ENCODE results near the gene DAPP1. TPM values are rescaled to one million over a fixed set of nuclear protein-coding genes. Genes with fewer than 3 reads are reported as not detected.

The DAPP1 gene
- total and polyA plus RNA-seq, 2 of the 4 experiments (the other 2 are of a cell fraction), result not detected

GRCh38 chr4:99860521-99860920, 43.9 kb downstream of the DAPP1 start:
- peaks cover 12% of the 10 kb centered on the region for H3K27me3 ChIP-seq (ENCODE audit: control insufficient read depth, insufficient read depth, low read length)
- H3K36me3 ChIP-seq (ENCODE audit: control insufficient read depth, insufficient read depth, low read length), result no peaks in the 10 kb centered on the region
- H3K9me3 ChIP-seq (ENCODE audit: control insufficient read depth, insufficient read depth, low read length), result no peaks in the 10 kb centered on the region
- no peak overlapping the region for H3K9ac ChIP-seq (ENCODE audit: low read depth, low read length)
- H3K79me1 ChIP-seq (ENCODE audit: low read depth in 1 of 2, low read length in 2 of 2), result no peaks in the 10 kb centered on the region
- H3K4ac ChIP-seq (ENCODE audit: low read depth, low read length), result no peak overlapping the region
- no peak overlapping the region for H3K56ac ChIP-seq (ENCODE audit: extremely low read depth, insufficient read depth, low read length)
- no peak overlapping the region for H4K5ac ChIP-seq (ENCODE audit: low read depth, low read length)
- no peak overlapping the region for H4K91ac ChIP-seq (ENCODE audit: insufficient read depth, low read depth, low read length)
- H2AFZ ChIP-seq (replicated peaks; ENCODE audit: low read length, poor library complexity), result no peak overlapping the region
- H2AK9ac ChIP-seq (replicated peaks; ENCODE audit: low read depth, low read length, poor library complexity), result no peak overlapping the region
- no peak overlapping the region for H2BK120ac ChIP-seq (ENCODE audit: low read depth, low read length)
- H2BK5ac ChIP-seq (ENCODE audit: low read depth, low read length, poor library complexity, severe bottlenecking), result no peak overlapping the region
- TF ChIP-seq NFE2L2 (IDR thresholded peaks at IDR 0.05; ENCODE audit: low read depth, low read length), result no peak
- DNase-seq (no peak), ATAC-seq (ENCODE audit: low read depth) (no peak)
- H2BK20ac ChIP-seq (ENCODE audit: low read depth, low read length), result no peak overlapping the region
- no peak overlapping the region for H2AK5ac ChIP-seq (ENCODE audit: low read depth, low read length)
- WGBS, 2 experiments (ENCODE audit: extremely low coverage in 2 of 2, insufficient read length in 1 of 2), result no CpG with 5 or more reads among the region's 2 CpGs
- H4K20me1 ChIP-seq (ENCODE audit: insufficient read depth, low read length), result no peaks in the 10 kb centered on the region
- no peak overlapping the region for H3K4me2 ChIP-seq (ENCODE audit: low read depth, low read length)
- no peak overlapping the region for H3K27ac ChIP-seq (ENCODE audit: insufficient read depth, low read length)
- H3K9me1 ChIP-seq (ENCODE audit: insufficient read depth, low read length), result no peaks in the 10 kb centered on the region
- no peak overlapping the region for H3K18ac ChIP-seq (ENCODE audit: low read depth, low read length)
- no peaks in the 10 kb centered on the region for H3K4me1 ChIP-seq (ENCODE audit: control insufficient read depth, insufficient read depth, low read length)
- ChIA-PET CTCF (no interaction called here), POLR2A (ENCODE audit: unreplicated experiment) (no interaction called here)
- no TSS peak for BruUV-seq (replicated peaks)
- in situ Hi-C loops (cut with MboI; ENCODE audit: low sequenced_read_pairs), result no loop called here
- intact Hi-C loops (cut with micrococcal nuclease), result no loop called here
- H4K8ac ChIP-seq (ENCODE audit: low read depth in 2 of 2, low read length in 2 of 2), result no peak overlapping the region
- no peak overlapping the region for H3K23ac ChIP-seq (ENCODE audit: low read depth, low read length)
- no peak overlapping the region for H3K4me3 ChIP-seq (ENCODE audit: insufficient read depth, low read depth, low read length)
- dilution Hi-C loops (cut with HindIII; ENCODE audit: low sequenced_read_pairs, unreplicated experiment), result no loop called here
- H2BK15ac ChIP-seq (ENCODE audit: low read depth, low read length), result no peak overlapping the region
- H3K14ac ChIP-seq (replicated peaks; ENCODE audit: low read depth, low read length), result no peak overlapping the region
